Activated naive CD8-positive, alpha-beta T cell treated with anti-CD3 and anti-CD28 coated beads, Interleukin-2, amount 50 U/mL, for 16 hours (primary cell): Measurements from ENCODE around the gene REEP3.
"Not testable (repeated sequence)": the region's sequence is repeated elsewhere in the genome, so short reads cannot be mapped to it uniquely, and the experiment has no call there.

Experiments used
- DNase-seq: peaks from one replicate; pipeline ENCODE4 v3.0.0-alpha.2; 2020; ENCODE audit warnings: low read depth, low spot score

Gene REEP3

GRCh38 chr10:63630085-63630930 is 109.1 kb downstream of the REEP3 start:
- peak; percentile 27 for DNase-seq

GRCh38 chr10:63630931-63631680 is 109.9 kb downstream of the REEP3 start:
- DNase-seq, result no peak

DNA sequence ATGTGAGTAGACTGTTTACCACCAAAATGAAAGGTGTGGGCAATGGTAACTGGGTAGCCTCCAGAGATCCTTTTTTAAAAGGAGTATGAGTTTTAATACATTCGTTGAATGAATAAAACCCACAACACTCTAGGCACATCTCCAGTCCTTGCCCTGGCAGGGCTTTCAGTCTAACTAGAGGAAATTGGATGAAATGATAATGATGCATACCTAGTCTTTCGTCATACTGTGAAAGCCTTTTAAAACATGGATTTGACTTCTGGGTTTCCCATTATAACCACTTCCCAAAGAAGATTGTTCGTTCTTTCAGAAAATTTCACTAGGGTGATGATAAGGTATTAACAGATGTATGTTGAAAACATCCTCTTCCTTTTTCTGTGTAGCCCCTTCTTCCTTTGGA is 110.8 kb downstream of the REEP3 start:
- no peak for DNase-seq

GRCh38 chr10:63633677-63634487 is 112.7 kb downstream of the REEP3 start:
- no peak for DNase-seq

- no peak for DNase-seq
These were observed 113.4 kb downstream of the REEP3 start for GRCh38 chr10:63634488-63635065.

DNA sequence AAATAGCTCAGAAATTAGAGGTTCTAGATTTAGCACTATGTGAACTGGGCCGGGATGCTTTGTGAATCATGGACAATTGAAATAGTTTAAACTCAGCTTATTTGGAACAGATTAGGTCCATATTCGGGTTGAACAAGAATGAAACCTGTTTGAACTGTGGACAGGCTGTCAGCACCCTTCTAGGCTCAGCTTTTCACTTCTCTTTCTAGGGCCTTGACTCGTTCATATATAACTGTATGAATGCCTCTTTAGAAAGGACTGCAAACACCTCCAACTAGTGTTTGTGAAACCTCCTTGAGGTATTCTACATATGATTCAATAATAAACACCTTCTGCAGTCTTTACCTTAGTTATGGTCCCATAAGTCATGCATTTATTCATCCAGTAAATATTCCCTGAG is 115.6 kb downstream of the REEP3 start:
- DNase-seq, result no peak

- no peak for DNase-seq
These were observed 116.7 kb downstream of the REEP3 start for GRCh38 chr10:63637901-63638327.

- DNase-seq, result no peak
These were observed 120.2 kb downstream of the REEP3 start for GRCh38 chr10:63641366-63641765.

- DNase-seq, result no peak
These were observed 120.6 kb downstream of the REEP3 start for GRCh38 chr10:63641799-63642198.

DNA sequence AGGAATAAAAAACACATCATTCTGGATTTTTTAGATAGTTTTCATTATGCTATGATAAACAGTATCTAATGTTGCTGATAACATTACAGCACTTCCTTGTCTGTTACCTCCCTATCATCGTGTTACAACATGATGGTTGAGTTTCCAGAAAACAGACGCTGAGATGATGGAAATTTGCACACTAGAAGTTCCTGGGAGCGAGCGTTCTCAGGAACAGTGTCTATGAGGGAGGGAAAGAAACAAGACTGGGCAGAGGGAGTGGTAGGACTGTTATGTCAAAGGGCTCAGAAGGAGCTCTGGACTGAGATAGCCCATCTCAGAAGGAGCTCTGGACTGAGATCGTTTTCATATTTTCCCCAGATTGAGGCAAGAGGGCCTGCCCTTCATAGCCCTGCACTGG is 121.6 kb downstream of the REEP3 start:
- no peak for DNase-seq

DNA sequence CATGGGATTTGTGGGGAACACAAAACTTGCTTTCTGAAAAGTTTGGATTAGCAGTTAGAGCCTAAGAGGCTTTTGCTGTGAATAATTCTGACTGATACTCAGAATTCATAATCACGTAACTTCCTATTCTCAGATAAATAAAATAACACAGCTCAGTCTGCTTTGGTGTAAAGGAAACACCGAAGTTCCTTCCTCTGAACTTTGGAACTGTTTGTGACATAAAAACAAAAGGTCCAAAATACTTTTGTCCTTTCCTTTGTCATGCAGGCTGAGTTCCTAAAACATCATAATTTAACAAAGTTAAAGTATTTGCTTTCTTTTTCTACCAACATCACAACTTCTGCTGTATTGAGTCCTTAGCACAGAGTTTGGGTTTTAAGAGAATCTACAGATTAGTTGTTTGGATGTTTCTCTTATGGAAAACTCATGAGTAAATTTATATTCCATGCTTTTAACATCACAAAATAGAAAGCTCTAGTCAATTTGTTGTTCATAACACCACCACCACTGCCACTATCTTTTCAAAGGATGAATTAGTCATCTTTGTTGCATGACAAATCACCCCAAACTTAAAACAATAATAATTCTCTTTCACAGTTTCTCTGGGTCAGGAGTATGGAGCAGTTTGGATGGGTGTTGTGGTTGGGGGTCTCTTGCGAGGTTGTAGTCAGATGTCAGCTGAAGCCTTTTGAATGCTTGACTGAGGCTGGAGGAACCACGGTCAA is 123.4 kb downstream of the REEP3 start:
- no peak for DNase-seq

DNA sequence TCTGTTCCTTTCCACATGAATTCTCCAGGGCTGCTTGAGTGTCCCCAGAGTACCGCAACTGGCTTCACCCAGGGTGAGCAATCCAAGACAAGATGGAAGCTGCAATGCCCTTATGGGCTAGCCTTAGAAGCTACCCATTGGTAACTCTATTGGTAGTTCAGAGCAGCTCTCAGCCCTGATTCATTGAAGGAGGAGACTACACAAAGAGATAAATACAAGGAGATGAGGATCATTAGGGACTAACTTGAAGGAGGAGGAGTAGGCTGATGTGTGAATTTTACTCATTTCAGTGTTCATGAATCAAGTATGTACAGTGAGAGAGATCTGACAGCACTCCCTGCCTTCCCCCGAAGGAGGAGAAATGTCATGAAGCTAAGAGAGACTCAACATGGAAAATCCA is 124.0 kb downstream of the REEP3 start:
- no peak for DNase-seq

GRCh38 chr10:63646491-63646890 is 125.3 kb downstream of the REEP3 start:
- DNase-seq, result no peak

- DNase-seq, result no peak
These were observed 130.7 kb downstream of the REEP3 start for GRCh38 chr10:63651864-63652263.

- no peak for DNase-seq
These were observed 132.5 kb downstream of the REEP3 start for GRCh38 chr10:63653747-63654146.

DNA sequence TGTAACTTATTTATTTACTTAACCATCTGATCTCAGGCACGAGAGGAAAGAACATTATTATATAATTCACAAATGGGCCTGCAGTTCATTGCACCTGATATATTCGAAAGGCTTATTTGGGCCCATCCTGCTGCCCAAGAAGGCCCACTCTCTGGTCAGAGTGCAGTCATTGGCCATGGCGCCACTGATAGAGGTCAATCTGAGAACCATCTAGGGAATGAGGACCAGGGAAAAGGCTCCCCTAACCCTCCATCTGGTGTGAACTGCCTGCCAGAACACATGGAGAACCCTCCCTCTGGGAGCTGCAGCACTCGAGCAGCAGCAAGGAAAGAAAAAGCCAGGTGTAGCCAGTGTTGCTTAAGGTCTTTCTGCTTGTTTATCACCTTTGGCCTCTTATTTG is 136.6 kb downstream of the REEP3 start:
- DNase-seq, result no peak

DNA sequence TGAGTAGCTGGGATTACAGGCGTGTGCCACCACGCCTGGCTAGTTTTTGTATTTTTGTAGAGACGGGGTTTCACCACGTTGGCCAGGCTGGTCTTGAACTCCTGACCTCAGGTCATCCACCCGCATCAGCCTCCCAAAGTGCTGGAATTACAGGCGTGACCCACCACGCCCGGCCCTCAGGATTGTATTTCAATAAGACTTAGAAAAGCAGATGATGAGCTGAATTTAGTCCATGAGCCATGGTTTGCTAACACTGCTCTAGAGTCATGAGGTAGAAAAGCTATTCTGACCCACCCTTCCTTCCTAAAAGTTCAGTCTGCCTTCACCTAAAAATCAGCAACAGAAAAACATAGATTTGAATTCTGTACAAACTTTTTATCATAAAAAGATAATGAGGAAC is 139.7 kb downstream of the REEP3 start:
- DNase-seq, result not testable (repeated sequence)

DNA sequence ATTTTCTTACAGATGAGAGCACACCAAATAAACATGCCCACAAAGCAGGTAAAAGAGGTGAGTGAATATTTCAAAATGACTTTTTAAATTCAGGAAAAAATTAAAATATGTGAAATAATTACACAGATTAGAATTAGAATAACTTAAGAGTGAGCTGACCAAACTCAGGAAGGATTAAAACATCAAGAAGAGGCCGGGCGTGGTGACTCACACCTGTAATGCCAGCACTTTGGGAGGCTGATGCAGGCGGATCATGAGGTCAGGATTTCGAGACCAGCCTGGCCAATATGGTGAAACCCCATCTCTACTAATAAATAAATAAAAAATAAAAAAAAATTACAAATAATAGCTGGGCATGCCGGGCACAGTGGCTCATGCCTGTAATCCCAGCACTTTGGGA is 140.1 kb downstream of the REEP3 start:
- no peak for DNase-seq

- DNase-seq, result no peak
These were observed 143.2 kb downstream of the REEP3 start for GRCh38 chr10:63664341-63664885.

GRCh38 chr10:63665006-63665580 is 143.9 kb downstream of the REEP3 start:
- DNase-seq, result not testable (repeated sequence)
